ENCODE data around the gene GALE. TPM values are rescaled to one million over a fixed set of nuclear protein-coding genes. Genes with fewer than 3 reads are reported as not detected.

GALE gene
- total and polyA plus RNA-seq, 2 of the 13 experiments (the other 11 are each of a cell fraction or from before 2014, with no cell fraction given), result 85.2 to 88.4 TPM

DNA sequence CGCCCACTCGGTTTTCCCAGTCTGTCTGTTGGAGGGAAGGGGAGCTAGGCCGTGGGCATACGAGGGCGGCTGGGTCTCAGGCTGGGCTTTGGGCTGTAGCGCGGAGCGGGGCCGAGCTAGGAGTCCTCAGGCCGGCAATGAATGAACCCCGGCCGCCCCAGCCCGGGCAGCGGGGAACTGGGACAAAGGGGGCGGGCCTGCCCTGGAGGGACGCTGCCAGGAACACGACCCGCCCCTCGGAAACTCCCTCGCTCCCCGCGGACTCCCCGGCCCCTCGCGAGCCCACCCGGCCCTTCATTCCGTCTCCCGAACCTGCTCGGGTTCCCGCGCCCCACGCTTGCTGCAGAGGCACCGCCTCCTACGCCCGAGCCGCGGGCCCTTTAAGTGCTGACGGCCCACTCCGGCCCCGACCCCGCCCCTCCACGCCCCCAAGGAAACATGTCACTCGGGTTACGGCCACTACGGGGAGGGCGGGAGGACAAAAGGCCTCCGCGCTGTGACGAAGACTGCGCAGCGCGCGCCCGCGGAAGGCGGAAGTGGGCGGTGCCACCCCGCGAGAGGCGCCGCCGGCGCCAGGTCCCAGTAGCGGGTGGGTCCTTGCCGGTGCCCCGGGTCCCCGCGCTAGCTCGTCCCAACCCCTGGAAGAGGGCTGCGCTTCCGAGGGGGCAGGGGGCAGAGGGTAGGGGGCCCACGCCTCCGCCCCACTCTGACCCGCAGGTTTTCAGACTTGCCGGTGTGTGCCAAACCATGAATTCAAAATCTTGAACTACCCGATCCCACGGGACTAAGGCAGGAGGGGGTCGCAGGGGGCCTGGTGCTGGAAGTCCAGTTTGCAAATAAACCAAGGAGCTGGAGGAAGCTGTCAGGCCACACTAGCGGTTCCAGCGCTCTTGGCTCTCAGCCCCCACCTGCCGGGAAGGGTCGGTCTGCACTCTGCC, at the start of gene GALE (continued):
- TF ChIP-seq WIZ (CRISPR knock-in tag; IDR thresholded peaks at IDR 0.05) (0 out of 2 replicates have a peak, but pooled peaks have one; percentile 53), ZNF788 (CRISPR knock-in tag; IDR thresholded peaks at IDR 0.05; ENCODE audit: borderline replicate concordance) (0 out of 2 replicates have a peak, but pooled peaks have one; percentile 18), FOXK1 (CRISPR knock-in tag; IDR thresholded peaks at IDR 0.05; ENCODE audit: borderline replicate concordance, low read depth) (peak; percentile 84), ZNF510 (CRISPR knock-in tag; IDR thresholded peaks at IDR 0.05; ENCODE audit: low read depth) (no peak), ZNF432 (CRISPR knock-in tag; IDR thresholded peaks at IDR 0.05; ENCODE audit: borderline replicate concordance) (no peak), ARNT2 (CRISPR knock-in tag; IDR thresholded peaks at IDR 0.05; ENCODE audit: low read depth) (peak; percentile 77; the same call in 1 of the 2 replicates), TEAD2 (CRISPR knock-in tag; IDR thresholded peaks at IDR 0.05) (no peak), ZNF841 (CRISPR knock-in tag; IDR thresholded peaks at IDR 0.05; ENCODE audit: borderline replicate concordance) (no peak), ZNF256 (CRISPR knock-in tag; conservative IDR thresholded peaks at IDR 0.05) (no peak), MED1 (CRISPR knock-in tag; IDR thresholded peaks at IDR 0.05) (peak; percentile 67), PCBP1 (IDR thresholded peaks at IDR 0.05; ENCODE audit: borderline replicate concordance, low read depth, low read length) (no peak), ZNF557 (CRISPR knock-in tag; IDR thresholded peaks at IDR 0.05) (no peak), EP300 (IDR thresholded peaks at IDR 0.05; ENCODE audit: low read depth in 2 of 2, low read length in 2 of 2) (peak in 1 of 2 experiments; percentile 34; a peak in 1 of 4 replicates), EP300 (CRISPR knock-in tag; IDR thresholded peaks at IDR 0.05; ENCODE audit: borderline replicate concordance) (no peak)
- TF ChIP-seq, protein P1, sequence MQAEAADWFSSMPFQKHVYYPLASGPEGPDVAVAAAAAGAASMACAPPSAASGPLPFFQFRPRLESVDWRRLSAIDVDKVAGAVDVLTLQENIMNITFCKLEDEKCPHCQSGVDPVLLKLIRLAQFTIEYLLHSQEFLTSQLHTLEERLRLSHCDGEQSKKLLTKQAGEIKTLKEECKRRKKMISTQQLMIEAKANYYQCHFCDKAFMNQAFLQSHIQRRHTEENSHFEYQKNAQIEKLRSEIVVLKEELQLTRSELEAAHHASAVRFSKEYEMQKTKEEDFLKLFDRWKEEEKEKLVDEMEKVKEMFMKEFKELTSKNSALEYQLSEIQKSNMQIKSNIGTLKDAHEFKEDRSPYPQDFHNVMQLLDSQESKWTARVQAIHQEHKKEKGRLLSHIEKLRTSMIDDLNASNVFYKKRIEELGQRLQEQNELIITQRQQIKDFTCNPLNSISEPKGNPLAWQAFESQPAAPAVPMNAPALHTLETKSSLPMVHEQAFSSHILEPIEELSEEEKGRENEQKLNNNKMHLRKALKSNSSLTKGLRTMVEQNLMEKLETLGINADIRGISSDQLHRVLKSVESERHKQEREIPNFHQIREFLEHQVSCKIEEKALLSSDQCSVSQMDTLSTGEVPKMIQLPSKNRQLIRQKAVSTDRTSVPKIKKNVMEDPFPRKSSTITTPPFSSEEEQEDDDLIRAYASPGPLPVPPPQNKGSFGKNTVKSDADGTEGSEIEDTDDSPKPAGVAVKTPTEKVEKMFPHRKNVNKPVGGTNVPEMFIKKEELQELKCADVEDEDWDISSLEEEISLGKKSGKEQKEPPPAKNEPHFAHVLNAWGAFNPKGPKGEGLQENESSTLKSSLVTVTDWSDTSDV (CRISPR knock-in tag; IDR thresholded peaks at IDR 0.05), result peak; percentile 41; the same call in 1 of the 2 replicates
- TF ChIP-seq, protein P2, sequence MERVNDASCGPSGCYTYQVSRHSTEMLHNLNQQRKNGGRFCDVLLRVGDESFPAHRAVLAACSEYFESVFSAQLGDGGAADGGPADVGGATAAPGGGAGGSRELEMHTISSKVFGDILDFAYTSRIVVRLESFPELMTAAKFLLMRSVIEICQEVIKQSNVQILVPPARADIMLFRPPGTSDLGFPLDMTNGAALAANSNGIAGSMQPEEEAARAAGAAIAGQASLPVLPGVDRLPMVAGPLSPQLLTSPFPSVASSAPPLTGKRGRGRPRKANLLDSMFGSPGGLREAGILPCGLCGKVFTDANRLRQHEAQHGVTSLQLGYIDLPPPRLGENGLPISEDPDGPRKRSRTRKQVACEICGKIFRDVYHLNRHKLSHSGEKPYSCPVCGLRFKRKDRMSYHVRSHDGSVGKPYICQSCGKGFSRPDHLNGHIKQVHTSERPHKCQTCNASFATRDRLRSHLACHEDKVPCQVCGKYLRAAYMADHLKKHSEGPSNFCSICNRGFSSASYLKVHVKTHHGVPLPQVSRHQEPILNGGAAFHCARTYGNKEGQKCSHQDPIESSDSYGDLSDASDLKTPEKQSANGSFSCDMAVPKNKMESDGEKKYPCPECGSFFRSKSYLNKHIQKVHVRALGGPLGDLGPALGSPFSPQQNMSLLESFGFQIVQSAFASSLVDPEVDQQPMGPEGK (CRISPR knock-in tag; IDR thresholded peaks at IDR 0.05), result peak; percentile 58; the same call in 1 of the 2 replicates
- TF ChIP-seq, protein P3, sequence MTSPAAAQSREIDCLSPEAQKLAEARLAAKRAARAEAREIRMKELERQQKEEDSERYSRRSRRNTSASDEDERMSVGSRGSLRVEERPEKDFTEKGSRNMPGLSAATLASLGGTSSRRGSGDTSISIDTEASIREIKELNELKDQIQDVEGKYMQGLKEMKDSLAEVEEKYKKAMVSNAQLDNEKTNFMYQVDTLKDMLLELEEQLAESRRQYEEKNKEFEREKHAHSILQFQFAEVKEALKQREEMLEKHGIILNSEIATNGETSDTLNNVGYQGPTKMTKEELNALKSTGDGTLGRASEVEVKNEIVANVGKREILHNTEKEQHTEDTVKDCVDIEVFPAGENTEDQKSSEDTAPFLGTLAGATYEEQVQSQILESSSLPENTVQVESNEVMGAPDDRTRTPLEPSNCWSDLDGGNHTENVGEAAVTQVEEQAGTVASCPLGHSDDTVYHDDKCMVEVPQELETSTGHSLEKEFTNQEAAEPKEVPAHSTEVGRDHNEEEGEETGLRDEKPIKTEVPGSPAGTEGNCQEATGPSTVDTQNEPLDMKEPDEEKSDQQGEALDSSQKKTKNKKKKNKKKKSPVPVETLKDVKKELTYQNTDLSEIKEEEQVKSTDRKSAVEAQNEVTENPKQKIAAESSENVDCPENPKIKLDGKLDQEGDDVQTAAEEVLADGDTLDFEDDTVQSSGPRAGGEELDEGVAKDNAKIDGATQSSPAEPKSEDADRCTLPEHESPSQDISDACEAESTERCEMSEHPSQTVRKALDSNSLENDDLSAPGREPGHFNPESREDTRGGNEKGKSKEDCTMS (CRISPR knock-in tag; conservative IDR thresholded peaks at IDR 0.05), result no peak
- TF ChIP-seq, protein P4, sequence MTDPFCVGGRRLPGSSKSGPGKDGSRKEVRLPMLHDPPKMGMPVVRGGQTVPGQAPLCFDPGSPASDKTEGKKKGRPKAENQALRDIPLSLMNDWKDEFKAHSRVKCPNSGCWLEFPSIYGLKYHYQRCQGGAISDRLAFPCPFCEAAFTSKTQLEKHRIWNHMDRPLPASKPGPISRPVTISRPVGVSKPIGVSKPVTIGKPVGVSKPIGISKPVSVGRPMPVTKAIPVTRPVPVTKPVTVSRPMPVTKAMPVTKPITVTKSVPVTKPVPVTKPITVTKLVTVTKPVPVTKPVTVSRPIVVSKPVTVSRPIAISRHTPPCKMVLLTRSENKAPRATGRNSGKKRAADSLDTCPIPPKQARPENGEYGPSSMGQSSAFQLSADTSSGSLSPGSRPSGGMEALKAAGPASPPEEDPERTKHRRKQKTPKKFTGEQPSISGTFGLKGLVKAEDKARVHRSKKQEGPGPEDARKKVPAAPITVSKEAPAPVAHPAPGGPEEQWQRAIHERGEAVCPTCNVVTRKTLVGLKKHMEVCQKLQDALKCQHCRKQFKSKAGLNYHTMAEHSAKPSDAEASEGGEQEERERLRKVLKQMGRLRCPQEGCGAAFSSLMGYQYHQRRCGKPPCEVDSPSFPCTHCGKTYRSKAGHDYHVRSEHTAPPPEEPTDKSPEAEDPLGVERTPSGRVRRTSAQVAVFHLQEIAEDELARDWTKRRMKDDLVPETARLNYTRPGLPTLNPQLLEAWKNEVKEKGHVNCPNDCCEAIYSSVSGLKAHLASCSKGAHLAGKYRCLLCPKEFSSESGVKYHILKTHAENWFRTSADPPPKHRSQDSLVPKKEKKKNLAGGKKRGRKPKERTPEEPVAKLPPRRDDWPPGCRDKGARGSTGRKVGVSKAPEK (CRISPR knock-in tag; IDR thresholded peaks at IDR 0.05; ENCODE audit: borderline replicate concordance), result no peak; the same call in 1 of the 2 replicates
